GM21360 (cell line): ENCODE results near the gene COBL.

Source experiments
- ATAC-seq: cut with Tn5 transposase; IDR thresholded peaks from one replicate; pipeline ENCODE4 v1.9.1; 2021; ENCODE audit warnings: mild to moderate bottlenecking, moderate library complexity; ENCODE audit not compliant: unreplicated experiment

Gene COBL

GRCh38 chr7:50977421-50977820 is 339.2 kb downstream of the COBL start:
- no peak for ATAC-seq

DNA sequence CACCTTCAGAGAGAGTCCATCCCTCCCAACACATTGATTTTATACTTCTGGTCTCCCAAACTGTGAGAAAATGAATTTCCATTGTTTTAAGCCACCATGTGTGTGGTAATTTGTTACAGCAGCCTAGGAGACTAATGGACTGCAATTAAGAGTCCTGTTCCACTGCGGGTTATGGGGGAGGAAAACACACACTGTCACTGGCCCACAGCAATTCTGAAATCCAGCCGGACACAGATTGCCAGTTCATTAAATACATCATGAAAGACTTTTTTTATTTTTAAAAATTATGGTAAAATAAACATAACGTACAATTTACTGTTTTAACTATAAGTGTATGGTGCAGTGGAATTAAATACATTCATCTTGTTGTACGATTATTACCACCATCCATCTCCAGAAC is 340.5 kb downstream of the COBL start:
- no peak for ATAC-seq

- ATAC-seq: no peak
Measured at GRCh38 chr7:50974240-50974639, 342.4 kb downstream of the COBL start.

GRCh38 chr7:50973814-50974213 is 342.8 kb downstream of the COBL start:
- no peak for ATAC-seq

DNA sequence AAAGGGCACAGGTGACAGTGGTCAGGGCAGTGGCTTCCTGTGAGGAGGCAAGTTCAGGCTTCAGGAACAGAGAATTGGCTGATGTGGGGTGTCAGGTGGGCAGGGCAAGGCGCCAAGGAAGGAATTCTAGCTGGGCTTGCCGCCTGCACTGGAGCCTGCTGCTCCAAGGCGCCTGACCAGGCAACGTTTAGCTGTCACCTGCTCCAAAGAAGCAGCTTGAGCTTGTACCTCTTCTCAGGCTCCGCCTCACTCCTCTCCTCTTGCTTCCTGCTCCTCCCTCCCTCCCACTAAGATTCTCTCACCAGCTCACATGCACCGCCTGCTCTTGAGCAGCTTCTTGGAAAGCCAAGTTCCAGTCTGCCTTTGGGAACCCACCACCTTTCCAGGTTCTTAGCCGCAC is 346.5 kb downstream of the COBL start:
- ATAC-seq: no peak
